Endodermal cell (in vitro differentiated cells): ENCODE data around the gene GATB. TPM values are rescaled to one million over a fixed set of nuclear protein-coding genes. Genes with fewer than 3 reads are reported as not detected.

ENCODE experiments used
- DNase-seq: peaks from one replicate; pipeline ENCODE4 v3.0.0-alpha.2; 2017
- H3K27ac ChIP-seq: 2 replicates; pipeline ENCODE4 v1.5.1; 2013; ENCODE audit warnings: mild to moderate bottlenecking, low read depth, low read length, moderate library complexity
- H3K27me3 ChIP-seq: 2 replicates; pipeline ENCODE4 v1.6.1; 2013; ENCODE audit warnings: mild to moderate bottlenecking, low read length, moderate library complexity; ENCODE audit not compliant: insufficient read depth, control insufficient read depth, poor library complexity, severe bottlenecking
- H3K36me3 ChIP-seq: 2 replicates; pipeline ENCODE4 v1.7.0; 2013; ENCODE audit warnings: mild to moderate bottlenecking, low read length, moderate library complexity; ENCODE audit not compliant: control insufficient read depth, insufficient read depth
- H3K4me1 ChIP-seq: one replicate; pipeline ENCODE4 v1.7.0; 2013; ENCODE audit warnings: low read length; ENCODE audit not compliant: control insufficient read depth, insufficient read depth
- H3K4me3 ChIP-seq: 2 replicates; pipeline ENCODE4 v1.5.1; 2013; ENCODE audit warnings: mild to moderate bottlenecking, low read length, moderate library complexity
- H3K9ac ChIP-seq: 2 replicates; pipeline ENCODE4 v1.6.1; 2013; ENCODE audit warnings: mild to moderate bottlenecking, low read length, moderate library complexity; ENCODE audit not compliant: poor library complexity, severe bottlenecking; ENCODE audit errors: extremely low read depth
- H3K9me3 ChIP-seq: 2 replicates; pipeline ENCODE4 v1.6.1; 2013; ENCODE audit warnings: mild to moderate bottlenecking, low read length, moderate library complexity; ENCODE audit not compliant: control insufficient read depth
- H3K27ac Mint-ChIP-seq: 2 replicates; pipeline ENCODE4 v1.8.0; 2020; ENCODE audit warnings: mixed read lengths
- H3K27me3 Mint-ChIP-seq: 2 replicates; pipeline ENCODE4 v1.8.0; 2021; ENCODE audit warnings: mild to moderate bottlenecking, mixed read lengths; ENCODE audit not compliant: insufficient read depth
- H3K36me3 Mint-ChIP-seq: 2 replicates; pipeline ENCODE4 v1.8.0; 2020; ENCODE audit warnings: low read depth, mixed read lengths
- H3K4me1 Mint-ChIP-seq: 2 replicates; pipeline ENCODE4 v1.8.0; 2020; ENCODE audit warnings: mixed read lengths
- H3K4me3 Mint-ChIP-seq: 2 replicates; pipeline ENCODE4 v1.8.0; 2020; ENCODE audit warnings: mild to moderate bottlenecking, moderate library complexity, mixed read lengths
- H3K9me3 Mint-ChIP-seq: 2 replicates; pipeline ENCODE4 v1.8.0; 2020; ENCODE audit warnings: mild to moderate bottlenecking, mixed read lengths
- CTCF ChIP-seq: fragments of 200-600 bp; sonication (generic); conservative IDR thresholded peaks from 2 replicates; pipeline ENCODE4 v1.5.0; 2021; ENCODE audit warnings: antibody characterized with exemption, mild to moderate bottlenecking
- WGBS, 2 experiments: methylation state at CpG; one replicate each; pipeline versions ENCODE4 v1.1.5 to v1.1.7; 2013; ENCODE audit warnings: missing lambda C conversion rate in 2 of 2, mixed read lengths in 1 of 2; ENCODE audit not compliant: insufficient coverage in 1 of 2, insufficient read length in 1 of 2; 5-methylcytosine and 5-hydroxymethylcytosine counted together
- total RNA-seq, 2 donors: library from RNA; stranded (reverse); fragmentation: NEBNext Ultra II Directional in 1 of 2; extraction: Animal tissue kit (Norgen Biotek cat#: 25700) in 1 of 2; gene quantifications; 2 replicates in 1 of 2; 3 replicates in 1 of 2; pipeline ENCODE4 v1.2.1, GENCODE V29; 2021

The GATB gene
- total RNA-seq, 2 donors from 2014 or later, result 18.3 to 20.5 TPM

- no peaks in the 10 kb centered on the region for H3K9me3 Mint-ChIP-seq
- no peak overlapping the region for H3K4me3 ChIP-seq
- no peaks in the 10 kb centered on the region for H3K36me3 ChIP-seq
- no peaks in the 10 kb centered on the region for H3K36me3 Mint-ChIP-seq
- no peak overlapping the region for H3K27ac ChIP-seq
- peaks cover 25% of the 10 kb centered on the region for H3K4me1 Mint-ChIP-seq
- no peaks in the 10 kb centered on the region for H3K27me3 ChIP-seq
- peaks cover 10% of the 10 kb centered on the region for H3K4me1 ChIP-seq
- WGBS, 2 experiments, result 94% methylated on average over 6 to 7 of the region's 7 CpGs
- no peak for DNase-seq
- no peaks in the 10 kb centered on the region for H3K9me3 ChIP-seq
- no peaks in the 10 kb centered on the region for H3K27me3 Mint-ChIP-seq
- no peak overlapping the region for H3K4me3 Mint-ChIP-seq
- TF ChIP-seq CTCF, result no peak
- no peak overlapping the region for H3K9ac ChIP-seq
- H3K27ac Mint-ChIP-seq, result no peak overlapping the region
Measured at GRCh38 chr4:151721466-151721865, 39.3 kb downstream of the GATB start.

- peaks cover 10% of the 10 kb centered on the region for H3K4me1 ChIP-seq
Measured at GRCh38 chr4:151719956-151720334, 40.9 kb downstream of the GATB start.

DNA sequence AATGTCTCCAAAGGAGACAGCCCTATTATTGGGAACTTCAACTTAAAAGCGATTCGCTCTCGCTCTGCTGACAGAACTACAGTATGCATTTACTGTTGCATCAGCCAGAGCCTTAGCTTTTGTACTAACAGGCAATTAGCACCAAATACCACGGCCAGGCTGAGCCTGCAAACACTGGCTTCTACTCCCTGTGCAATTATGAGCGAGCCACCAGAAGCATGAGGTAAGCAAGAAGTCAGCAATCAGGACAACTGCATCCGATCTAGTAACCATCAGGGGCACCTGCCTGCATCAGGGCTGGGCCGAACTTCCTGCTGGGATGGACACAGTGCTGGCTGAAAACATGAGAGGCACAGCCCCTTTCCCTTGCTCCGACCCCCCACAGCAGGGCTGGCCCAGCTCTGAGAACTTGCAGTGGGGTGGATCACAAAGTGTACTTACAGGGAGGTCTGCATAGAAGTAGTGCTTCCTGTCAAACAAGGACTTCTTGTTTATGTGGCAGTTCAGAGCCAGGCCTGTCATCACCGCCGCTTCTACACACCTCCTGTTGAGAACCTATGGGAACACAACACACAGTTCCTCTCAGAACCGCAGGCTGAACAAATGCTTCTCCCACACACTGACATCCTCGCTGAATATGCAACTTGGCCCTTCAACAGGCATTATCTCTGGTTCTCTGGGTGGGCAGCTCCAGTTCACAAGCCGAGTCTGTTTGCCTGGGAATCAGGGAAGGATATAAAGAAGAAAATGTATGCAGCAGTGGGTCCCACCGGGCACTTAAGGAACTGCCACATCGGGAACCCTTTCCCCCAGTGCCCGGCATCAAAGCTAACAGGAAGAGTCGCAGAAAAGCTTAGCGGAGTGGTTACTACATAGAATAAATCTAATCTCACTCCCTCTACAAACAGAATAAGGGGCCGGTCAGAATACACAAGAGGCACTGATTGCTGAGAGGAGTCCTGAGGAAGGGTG is 41.5 kb downstream of the GATB start:
- Histone ChIP-seq H3K4me3 (no peak overlapping the region), H3K4me1 (peaks cover 10% of the 10 kb centered on the region), H3K27ac (peak overlapping the region; percentile 60), H3K9me3 (no peaks in the 10 kb centered on the region), H3K36me3 (no peaks in the 10 kb centered on the region), H3K9ac (no peak overlapping the region), H3K27me3 (no peaks in the 10 kb centered on the region)
- no peak for DNase-seq
- no peak overlapping the region for H3K4me3 Mint-ChIP-seq
- WGBS, 2 experiments, result 73 to 89% methylated on average over 13 to 19 of the region's 19 CpGs
- peaks cover 25% of the 10 kb centered on the region for H3K4me1 Mint-ChIP-seq
- H3K27me3 Mint-ChIP-seq, result no peaks in the 10 kb centered on the region
- no peak for TF ChIP-seq CTCF
- H3K36me3 Mint-ChIP-seq, result no peaks in the 10 kb centered on the region
- no peaks in the 10 kb centered on the region for H3K9me3 Mint-ChIP-seq
- H3K27ac Mint-ChIP-seq, result peak overlapping the region; percentile 50

More at GRCh38 chr4:151719956-151720334, 40.9 kb downstream of the GATB start:
- H3K4me1 Mint-ChIP-seq, result peaks cover 25% of the 10 kb centered on the region
- no peak overlapping the region for H3K27ac ChIP-seq
- no peak overlapping the region for H3K4me3 Mint-ChIP-seq
- H3K36me3 ChIP-seq, result no peaks in the 10 kb centered on the region
- no peaks in the 10 kb centered on the region for H3K36me3 Mint-ChIP-seq
- H3K9me3 ChIP-seq, result no peaks in the 10 kb centered on the region
- no peaks in the 10 kb centered on the region for H3K27me3 ChIP-seq
- no peak overlapping the region for H3K27ac Mint-ChIP-seq
- no peak for DNase-seq
- no peaks in the 10 kb centered on the region for H3K27me3 Mint-ChIP-seq
- 93 to 94% methylated on average over 7 to 8 of the region's 8 CpGs for WGBS, 2 experiments
- no peaks in the 10 kb centered on the region for H3K9me3 Mint-ChIP-seq
- no peak overlapping the region for H3K9ac ChIP-seq
- H3K4me3 ChIP-seq, result no peak overlapping the region
- TF ChIP-seq CTCF, result no peak
